RWPE1 (cell line): ENCODE data around the gene PAX1.

Experiments
- CTCF ChIA-PET: fragments of 350-600 bp; sonication (Branson Sonifier 250); formaldehyde crosslinking; extraction: SDS; loops from one replicate; lab custom pipeline; 2021; lab: Yijun Ruan, JAX
- POLR2A ChIA-PET: fragments of 400-600 bp; formaldehyde crosslinking; extraction: SDS; loops from one replicate; lab custom pipeline; 2020; ENCODE audit warnings: antibody characterized with exemption; ENCODE audit not compliant: low non-redundant PET; lab: Yijun Ruan, JAX
- DNase-seq: peaks from one replicate; pipeline ENCODE4 v3.0.0; 2012; ENCODE audit warnings: low spot score
- H3K27ac ChIP-seq: fragments of 450-650 bp; 2 replicates; pipeline ENCODE4 v1.5.1; 2017
- TF ChIP-seq, protein P1 (sequence below): fragments of 450-650 bp; conservative IDR thresholded peaks from 2 replicates; pipeline ENCODE4 v1.5.1; 2017; ENCODE audit warnings: low read depth, mild to moderate bottlenecking

Gene PAX1

GRCh38 chr20:21710863-21711431 is 5.5 kb downstream of the PAX1 start:
- DNase-seq = no peak
- CTCF ChIA-PET = interaction anchor here (0.9 to 2.3 kb wide), 2 partner anchors 9 to 12 kb away, joined by 3 to 14 read pairs; no protein-coding TSS in a partner anchor
- POLR2A ChIA-PET = no interaction called here
- no peak overlapping the region for H3K27ac ChIP-seq
- TF ChIP-seq, protein P1, sequence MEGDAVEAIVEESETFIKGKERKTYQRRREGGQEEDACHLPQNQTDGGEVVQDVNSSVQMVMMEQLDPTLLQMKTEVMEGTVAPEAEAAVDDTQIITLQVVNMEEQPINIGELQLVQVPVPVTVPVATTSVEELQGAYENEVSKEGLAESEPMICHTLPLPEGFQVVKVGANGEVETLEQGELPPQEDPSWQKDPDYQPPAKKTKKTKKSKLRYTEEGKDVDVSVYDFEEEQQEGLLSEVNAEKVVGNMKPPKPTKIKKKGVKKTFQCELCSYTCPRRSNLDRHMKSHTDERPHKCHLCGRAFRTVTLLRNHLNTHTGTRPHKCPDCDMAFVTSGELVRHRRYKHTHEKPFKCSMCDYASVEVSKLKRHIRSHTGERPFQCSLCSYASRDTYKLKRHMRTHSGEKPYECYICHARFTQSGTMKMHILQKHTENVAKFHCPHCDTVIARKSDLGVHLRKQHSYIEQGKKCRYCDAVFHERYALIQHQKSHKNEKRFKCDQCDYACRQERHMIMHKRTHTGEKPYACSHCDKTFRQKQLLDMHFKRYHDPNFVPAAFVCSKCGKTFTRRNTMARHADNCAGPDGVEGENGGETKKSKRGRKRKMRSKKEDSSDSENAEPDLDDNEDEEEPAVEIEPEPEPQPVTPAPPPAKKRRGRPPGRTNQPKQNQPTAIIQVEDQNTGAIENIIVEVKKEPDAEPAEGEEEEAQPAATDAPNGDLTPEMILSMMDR = no peak

DNA sequence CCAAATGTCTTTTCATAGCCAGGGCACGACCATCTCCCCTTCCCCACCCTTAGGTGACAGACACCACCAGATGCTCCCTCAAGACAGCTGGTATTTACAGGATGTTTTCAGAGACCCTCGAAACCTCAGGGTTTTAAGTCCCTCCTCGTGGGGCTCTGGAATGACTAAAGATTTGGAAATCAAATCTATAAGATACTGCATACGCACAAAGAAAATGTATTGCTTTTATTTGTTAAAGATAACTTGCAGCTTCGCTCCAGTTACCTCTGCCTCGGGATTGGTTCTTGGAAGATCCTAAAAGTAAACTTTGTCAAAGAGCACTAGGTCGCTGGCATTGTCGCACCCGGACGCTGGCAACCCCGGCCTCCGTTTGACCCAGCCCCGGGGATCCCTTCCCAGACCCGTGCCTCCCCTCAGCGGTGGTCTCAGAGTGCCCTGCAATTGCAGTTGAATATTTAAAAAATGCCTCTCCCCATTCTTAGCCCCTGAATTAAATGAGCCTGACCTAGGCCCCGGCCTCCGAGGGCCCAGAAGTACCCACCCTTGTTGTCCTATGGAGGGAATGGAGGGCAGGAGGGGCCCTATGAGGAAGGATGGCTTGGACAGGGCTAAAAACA is 7.1 kb downstream of the PAX1 start:
- no peak for DNase-seq

GRCh38 chr20:21713470-21713869 is 8.0 kb downstream of the PAX1 start:
- TF ChIP-seq, protein P1 = no peak
- POLR2A ChIA-PET = no interaction called here

More for the DNA sequence above, 7.1 kb downstream of the PAX1 start:
- no peak overlapping the region for H3K27ac ChIP-seq
- CTCF ChIA-PET = interaction anchor here (0.5 kb wide), 1 partner anchor 394 kb away, joined by 4 read pairs; no protein-coding TSS in a partner anchor
- POLR2A ChIA-PET = no interaction called here
- TF ChIP-seq, protein P1 = no peak

GRCh38 chr20:21713901-21714296 is 8.4 kb downstream of the PAX1 start:
- H3K27ac ChIP-seq = no peak overlapping the region
- ChIA-PET CTCF (no interaction called here), POLR2A (no interaction called here)
- TF ChIP-seq, protein P1 = no peak
- DNase-seq = no peak

More at GRCh38 chr20:21713470-21713869, 8.0 kb downstream of the PAX1 start:
- CTCF ChIA-PET = no interaction called here
- no peak for DNase-seq
- no peak overlapping the region for H3K27ac ChIP-seq

- ChIA-PET POLR2A (no interaction called here), CTCF (no interaction called here)
- H3K27ac ChIP-seq = no peak overlapping the region
- DNase-seq = no peak
- TF ChIP-seq, protein P1 = no peak
These were observed 9.1 kb downstream of the PAX1 start for GRCh38 chr20:21714297-21715192.

- ChIA-PET CTCF (no interaction called here), POLR2A (no interaction called here)
- TF ChIP-seq, protein P1 = no peak
- no peak for DNase-seq
- no peak overlapping the region for H3K27ac ChIP-seq
These were observed 9.9 kb downstream of the PAX1 start for GRCh38 chr20:21715193-21715881.
